ENCODE data around the gene WNT3.
"Not testable (repeated sequence)": the region's sequence is repeated elsewhere in the genome, so short reads cannot be mapped to it uniquely, and the experiment has no call there.

Gene WNT3

DNA sequence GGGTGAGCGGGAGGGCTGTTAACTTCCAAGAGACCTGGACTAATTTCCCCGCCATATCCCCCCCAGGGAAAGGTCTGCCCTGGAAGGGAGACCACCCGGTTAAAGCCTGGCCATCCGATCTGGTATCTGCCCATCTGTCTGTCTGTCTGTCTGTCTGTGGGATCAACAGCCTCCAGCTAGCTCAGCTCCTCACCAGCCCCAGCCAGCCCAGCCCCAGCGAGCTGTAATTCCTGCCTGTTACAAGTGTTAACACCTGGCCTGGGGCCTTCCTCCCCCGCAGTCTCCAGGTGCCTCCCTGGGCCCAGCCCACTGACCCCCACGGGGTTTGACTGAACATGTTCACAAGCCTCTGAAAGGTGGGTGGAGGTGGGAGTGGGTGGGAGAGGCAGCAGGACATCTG, 4.0 kb downstream of the WNT3 start:
- FAIRE-seq, result no peak

GRCh38 chr17:46813920-46814319, 4.6 kb downstream of the WNT3 start:
- FAIRE-seq (no peak), DNase-seq (ENCODE audit: low spot score) (no peak)

More for the DNA sequence above, 4.0 kb downstream of the WNT3 start:
- no peak for DNase-seq (ENCODE audit: low spot score)

GRCh38 chr17:46812624-46813318, 5.7 kb downstream of the WNT3 start:
- FAIRE-seq (no peak), DNase-seq (ENCODE audit: low spot score) (no peak)

DNA sequence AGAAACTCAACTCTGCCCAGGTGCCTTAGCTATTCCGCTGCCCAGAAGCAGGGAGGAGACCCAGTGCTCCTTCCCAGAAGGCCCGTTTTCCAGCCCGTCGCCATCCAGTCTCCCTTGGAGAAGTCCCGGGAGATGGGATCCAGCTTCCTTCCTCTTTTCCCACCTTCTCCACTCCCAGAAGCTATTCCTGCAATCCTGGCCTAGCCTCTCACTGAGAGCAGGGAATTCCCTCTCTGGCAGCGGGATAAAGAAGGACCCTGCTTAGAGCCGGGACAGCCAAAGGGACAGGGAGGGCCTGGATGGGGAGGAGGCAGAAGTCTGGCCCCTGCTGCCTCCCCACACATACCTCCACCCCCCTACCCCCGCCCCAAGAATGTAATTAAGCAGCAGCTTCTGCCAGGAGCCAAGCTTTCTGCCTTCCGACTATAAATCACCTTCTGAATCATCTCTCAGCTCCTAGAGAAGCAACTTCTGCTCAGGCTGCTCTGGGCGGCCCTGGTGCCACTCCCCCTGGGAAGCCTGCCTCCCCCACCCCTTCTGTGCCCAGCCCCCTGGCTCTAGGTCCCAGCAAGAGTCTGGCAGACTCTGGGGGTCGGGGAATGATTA, 6.4 kb downstream of the WNT3 start:
- peak; percentile 76 for DNase-seq (ENCODE audit: low spot score)
- no peak for FAIRE-seq

- FAIRE-seq (no peak), DNase-seq (ENCODE audit: low spot score) (no peak)
Observed at GRCh38 chr17:46810837-46811236, 7.7 kb downstream of the WNT3 start.

DNA sequence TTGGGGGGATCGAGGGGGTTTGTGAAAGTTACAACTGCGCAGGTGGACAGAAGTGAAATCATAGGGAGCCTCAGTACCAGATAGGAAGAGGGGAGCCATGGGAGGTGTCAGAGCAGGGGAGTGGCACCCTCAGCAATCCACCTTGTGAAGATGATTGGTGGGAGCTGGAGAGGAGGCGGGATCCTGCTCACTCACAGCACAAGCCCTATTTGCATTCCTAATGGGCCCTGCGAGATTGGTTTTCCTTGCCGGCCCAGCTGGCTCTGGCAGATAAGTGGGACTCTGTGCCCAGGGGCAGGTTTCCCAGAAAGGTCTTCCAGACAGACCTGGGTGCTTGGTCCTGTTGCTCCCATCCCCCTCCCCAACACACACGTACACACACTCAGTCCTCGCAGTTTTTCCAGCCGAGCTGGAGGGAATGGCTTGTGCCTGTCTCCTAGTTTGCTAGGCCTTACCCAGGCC, 9.4 kb downstream of the WNT3 start:
- DNase-seq (ENCODE audit: low spot score), result no peak
- no peak for FAIRE-seq

DNA sequence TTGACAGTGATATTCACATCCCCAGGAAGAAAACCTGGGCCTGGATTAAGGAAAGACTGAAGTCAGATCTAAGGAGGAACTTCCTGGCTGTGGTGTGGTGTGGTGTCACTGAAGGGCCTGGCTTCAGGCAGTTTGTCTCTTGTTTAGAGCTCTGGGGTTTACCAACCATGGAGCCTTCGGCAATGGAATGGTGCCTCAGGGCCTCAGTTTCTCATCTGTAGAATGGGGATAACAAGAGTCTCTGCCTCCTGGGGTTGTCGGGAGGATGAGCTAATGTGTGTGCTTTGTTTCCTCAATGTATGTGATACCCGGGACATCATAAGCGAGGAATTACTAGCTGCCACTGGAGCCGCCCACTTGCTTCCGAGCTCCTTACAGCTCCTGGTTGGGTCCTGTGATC, 12.7 kb downstream of the WNT3 start:
- FAIRE-seq, result no peak
- no peak for DNase-seq (ENCODE audit: low spot score)

- no peak for DNase-seq (ENCODE audit: low spot score)
- FAIRE-seq, result no peak
Observed at GRCh38 chr17:46803544-46803943, 14.9 kb downstream of the WNT3 start.

DNA sequence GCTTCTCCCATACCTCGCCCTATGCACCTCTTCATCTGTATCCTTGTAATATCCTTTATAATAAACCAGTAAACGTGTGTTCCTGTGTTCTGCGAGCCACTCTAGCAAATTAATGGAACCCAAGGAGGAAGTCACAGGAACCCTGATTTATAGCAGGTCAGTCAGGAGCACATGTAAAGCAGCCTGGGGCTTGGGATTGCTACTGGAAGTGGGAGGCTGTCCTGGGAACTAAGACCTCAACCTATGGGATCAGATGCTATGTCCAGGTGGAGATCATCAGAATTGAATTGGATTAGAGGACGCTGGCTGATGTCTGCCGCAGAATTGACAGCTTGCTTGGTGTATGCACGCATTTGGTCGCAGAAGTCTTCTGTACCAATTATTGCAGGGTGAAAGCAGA, 15.7 kb downstream of the WNT3 start:
- no peak for FAIRE-seq
- no peak for DNase-seq (ENCODE audit: low spot score)

DNA sequence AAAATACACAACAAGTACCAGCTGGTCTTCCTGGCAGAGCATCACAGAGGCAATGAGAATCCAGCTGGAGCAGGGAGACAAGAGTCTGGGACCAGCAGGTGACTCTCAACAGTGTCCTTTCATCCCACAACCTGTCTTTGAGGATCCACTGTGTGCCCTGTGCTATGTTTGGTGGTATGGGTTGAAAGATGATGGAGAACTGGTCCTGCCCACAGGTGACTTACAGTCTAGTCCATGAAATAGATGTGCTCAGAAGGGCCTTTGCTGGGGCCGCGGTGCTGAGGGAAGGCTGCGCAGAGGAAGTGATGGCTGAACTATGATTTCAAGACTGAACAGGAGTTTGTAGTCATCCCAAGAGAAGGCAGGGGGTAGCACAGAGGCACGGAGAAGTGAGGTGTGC, 17.9 kb downstream of the WNT3 start:
- DNase-seq (ENCODE audit: low spot score), result no peak
- no peak for FAIRE-seq

DNA sequence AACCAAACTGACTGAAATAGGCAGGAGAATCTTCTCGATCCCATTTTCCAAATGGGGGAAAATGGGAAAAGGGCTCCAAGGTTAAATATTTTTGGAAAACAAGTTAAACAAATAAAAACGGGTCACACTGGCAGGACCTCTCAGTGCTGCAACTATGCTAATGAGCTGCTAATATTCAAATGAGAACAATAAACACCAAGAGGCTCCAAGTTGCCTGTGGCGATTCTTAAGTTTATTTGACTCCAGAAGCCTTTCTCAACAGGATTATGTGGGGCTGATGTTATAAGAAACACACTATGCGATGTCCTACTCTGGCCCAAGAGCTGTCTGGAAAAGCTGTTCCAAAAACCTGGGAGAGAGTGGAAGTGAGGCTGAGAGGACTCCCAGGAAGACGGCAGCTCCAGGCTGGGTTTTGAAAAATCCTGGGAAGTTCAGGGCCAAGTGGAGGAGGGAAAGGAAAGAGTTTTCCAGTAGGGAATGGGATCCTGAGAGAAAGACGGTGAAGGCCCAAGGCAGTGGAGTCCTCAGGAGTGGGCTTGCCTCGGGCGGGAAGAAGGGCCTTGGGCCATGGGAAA, 21.4 kb downstream of the WNT3 start:
- FAIRE-seq, result no peak

GRCh38 chr17:46796524-46796923, 22.0 kb downstream of the WNT3 start:
- FAIRE-seq (no peak), DNase-seq (ENCODE audit: low spot score) (no peak)

More for the DNA sequence above, 21.4 kb downstream of the WNT3 start:
- no peak for DNase-seq (ENCODE audit: low spot score)

DNA sequence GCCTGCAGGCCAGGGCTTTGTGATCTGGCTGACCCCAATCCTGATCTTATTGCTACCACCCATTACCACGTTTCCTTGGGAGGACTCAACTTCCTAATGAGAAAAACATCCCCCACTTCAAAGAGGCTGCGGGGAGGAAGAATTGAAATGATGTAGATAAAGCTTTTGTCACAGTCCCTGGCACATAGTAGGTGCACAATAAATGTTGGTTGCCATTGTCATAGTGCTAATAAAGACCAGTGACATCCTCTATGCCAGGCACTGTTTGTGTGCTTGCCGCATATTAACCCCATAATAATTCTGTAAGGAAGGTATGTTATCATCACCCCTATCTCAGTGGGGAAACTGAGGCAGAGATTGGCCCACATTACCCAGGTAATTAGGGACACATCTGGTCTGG, 22.4 kb downstream of the WNT3 start:
- FAIRE-seq, result no peak
- DNase-seq (ENCODE audit: low spot score), result no peak

GRCh38 chr17:46795379-46795952, 23.0 kb downstream of the WNT3 start:
- DNase-seq (ENCODE audit: low spot score), result peak; percentile 80
- no peak for FAIRE-seq

- DNase-seq (ENCODE audit: low spot score), result no peak
- no peak for FAIRE-seq
Observed at GRCh38 chr17:46794318-46794717, 24.2 kb downstream of the WNT3 start.

- FAIRE-seq, result no peak
- DNase-seq (ENCODE audit: low spot score), result no peak
Observed at GRCh38 chr17:46793541-46793940, 25.0 kb downstream of the WNT3 start.

DNA sequence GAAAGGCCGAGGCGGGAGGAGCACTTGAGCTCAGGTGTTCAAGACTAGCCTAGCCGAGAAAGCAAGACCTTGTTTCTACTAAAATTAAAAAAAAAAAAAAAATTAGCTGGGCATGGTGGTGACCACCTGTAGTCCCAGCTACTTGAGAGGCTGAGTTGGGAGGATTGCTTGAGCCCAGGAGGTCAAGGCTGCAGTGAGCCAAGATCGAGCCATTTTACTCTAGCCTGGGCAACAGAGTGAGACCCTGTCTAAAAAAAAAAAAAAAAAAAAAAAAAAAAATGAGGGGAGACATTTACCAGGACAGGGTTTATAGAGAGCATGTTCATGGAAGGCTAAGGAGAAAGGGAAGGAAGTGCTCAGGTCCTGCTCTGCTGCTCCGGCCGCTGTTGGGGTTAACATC, 25.5 kb downstream of the WNT3 start:
- not testable (repeated sequence) for DNase-seq (ENCODE audit: low spot score); FAIRE-seq

GRCh38 chr17:46792071-46792470, 26.4 kb downstream of the WNT3 start:
- no peak for FAIRE-seq

GRCh38 chr17:46791531-46791930, 27.0 kb downstream of the WNT3 start:
- FAIRE-seq (no peak), DNase-seq (ENCODE audit: low spot score) (no peak)

More at GRCh38 chr17:46792071-46792470, 26.4 kb downstream of the WNT3 start:
- DNase-seq (ENCODE audit: low spot score), result no peak

- FAIRE-seq (no peak), DNase-seq (ENCODE audit: low spot score) (no peak)
Observed at GRCh38 chr17:46790216-46790615, 28.3 kb downstream of the WNT3 start.

GRCh38 chr17:46789610-46790009, 28.9 kb downstream of the WNT3 start:
- DNase-seq (ENCODE audit: low spot score), result no peak
- no peak for FAIRE-seq

- FAIRE-seq, result no peak
- DNase-seq (ENCODE audit: low spot score), result no peak
Observed at GRCh38 chr17:46788796-46789195, 29.7 kb downstream of the WNT3 start.

Measured in urothelium cell line (cell line).